ENCODE measurements around the gene TMEM179.

Gene TMEM179

DNA sequence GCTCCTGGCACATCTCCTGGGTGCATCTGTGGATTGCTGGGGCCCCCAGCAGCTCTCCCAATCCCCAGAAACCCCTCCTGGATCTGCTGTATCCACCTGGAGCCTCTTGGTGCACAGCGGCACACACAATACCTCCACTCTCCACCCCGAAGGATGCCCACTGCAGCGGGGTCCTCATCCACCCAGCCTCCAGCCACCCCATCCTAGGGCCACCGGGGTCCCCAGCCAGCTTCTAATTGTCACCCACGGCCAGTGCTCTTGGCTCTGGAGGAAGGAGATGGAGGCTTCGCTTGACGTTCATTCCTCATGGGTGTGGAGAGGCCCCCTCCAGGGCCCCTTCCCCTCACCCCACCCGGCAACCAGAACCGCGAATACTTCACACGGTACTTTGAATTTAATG lies 31.6 kb upstream of the TMEM179 start:
- no peak for DNase-seq (ENCODE audit: low spot score)
- TF ChIP-seq, protein P1, sequence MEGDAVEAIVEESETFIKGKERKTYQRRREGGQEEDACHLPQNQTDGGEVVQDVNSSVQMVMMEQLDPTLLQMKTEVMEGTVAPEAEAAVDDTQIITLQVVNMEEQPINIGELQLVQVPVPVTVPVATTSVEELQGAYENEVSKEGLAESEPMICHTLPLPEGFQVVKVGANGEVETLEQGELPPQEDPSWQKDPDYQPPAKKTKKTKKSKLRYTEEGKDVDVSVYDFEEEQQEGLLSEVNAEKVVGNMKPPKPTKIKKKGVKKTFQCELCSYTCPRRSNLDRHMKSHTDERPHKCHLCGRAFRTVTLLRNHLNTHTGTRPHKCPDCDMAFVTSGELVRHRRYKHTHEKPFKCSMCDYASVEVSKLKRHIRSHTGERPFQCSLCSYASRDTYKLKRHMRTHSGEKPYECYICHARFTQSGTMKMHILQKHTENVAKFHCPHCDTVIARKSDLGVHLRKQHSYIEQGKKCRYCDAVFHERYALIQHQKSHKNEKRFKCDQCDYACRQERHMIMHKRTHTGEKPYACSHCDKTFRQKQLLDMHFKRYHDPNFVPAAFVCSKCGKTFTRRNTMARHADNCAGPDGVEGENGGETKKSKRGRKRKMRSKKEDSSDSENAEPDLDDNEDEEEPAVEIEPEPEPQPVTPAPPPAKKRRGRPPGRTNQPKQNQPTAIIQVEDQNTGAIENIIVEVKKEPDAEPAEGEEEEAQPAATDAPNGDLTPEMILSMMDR (IDR thresholded peaks at IDR 0.05; ENCODE audit: extremely low read depth, missing control alignments): no peak

DNA sequence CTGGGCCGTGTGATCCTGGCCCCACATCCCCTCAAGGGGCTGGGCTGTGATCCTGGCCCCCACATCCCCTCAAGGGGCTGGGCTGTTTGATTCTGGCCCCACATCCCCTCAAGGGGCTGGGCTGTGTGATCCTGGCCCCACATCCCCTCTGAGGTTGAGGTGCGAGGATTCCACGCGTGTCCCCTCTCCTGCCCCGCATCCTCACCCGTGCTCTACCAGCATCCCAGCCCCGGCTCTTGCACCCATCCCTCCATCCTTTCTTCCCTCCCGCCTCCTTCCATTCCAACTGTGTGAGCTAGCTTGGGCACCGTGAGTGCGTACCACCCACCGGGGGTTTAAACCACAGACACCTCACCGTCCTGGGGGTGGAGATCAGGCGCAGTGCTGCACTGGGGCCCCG lies 31.1 kb upstream of the TMEM179 start:
- TF ChIP-seq, protein P1 (IDR thresholded peaks at IDR 0.05; ENCODE audit: extremely low read depth, missing control alignments): no peak

DNA sequence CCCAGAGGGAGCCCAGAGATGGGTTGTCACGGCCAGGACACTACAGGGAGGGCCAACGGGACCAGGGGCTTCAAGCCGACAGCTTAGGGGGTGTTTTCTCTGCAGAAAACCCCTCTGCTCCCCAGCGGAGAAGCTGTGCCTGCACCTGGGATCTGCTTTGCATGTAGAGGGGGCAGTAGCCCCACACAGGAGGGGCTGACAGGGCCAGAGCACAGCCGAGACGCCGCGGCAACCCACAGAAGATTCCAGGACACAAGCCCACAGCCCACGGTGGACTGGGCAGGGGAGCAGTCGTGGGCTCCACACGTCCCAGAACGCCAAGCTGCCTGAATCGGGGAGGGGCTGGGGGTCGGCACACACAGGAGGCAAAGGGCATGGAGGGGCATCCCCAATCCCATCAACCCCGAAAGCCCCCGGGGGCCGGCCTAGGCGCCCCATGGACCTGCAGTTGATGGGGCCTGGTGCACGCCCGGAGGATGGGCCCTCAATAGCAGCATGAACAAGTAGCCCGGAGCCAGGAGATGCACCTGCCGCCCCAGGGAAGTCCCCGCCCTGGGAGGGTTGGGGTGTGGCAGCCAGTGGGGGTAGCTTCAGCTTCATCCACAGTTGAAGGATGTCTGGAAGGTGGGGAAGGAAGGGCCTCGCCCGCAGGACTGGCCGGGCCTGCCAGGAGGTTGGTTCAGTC lies 30.5 kb upstream of the TMEM179 start:
- TF ChIP-seq, protein P1 (IDR thresholded peaks at IDR 0.05; ENCODE audit: extremely low read depth, missing control alignments): no peak
- no peak for DNase-seq (ENCODE audit: low spot score)

More for the DNA sequence above, 31.1 kb upstream of the TMEM179 start:
- no peak for DNase-seq (ENCODE audit: low spot score)

DNA sequence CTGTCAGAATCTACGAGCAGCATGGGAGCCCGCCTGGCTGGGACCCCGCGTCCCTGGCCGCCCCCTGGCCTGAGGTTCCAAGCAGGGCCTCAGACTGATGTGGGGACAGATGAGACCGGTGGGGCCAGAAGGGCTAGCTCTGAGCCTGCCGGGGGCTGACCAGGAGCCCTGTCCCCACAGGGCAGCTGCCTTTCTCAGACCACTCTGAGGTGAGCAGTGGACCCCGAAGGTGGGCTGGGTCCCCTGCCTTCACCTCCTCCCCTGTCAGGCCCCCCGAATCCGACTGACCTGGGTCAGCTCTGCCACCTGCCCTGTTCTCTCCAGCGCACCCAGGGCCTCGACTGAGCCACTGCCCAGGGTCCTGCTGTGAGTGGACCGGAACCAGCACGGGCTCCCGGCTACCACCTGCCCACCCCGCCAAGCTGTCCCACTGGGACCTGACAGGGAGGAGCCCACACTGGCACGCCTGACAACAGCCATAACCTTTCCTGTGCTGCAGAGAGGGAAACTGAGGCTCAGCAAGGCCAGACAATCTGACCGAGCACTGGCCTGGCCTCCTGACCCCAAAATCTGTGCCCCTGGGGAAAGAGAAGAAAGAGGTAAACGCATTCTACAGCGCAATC lies 29.7 kb upstream of the TMEM179 start:
- DNase-seq (ENCODE audit: low spot score): no peak
- TF ChIP-seq, protein P1 (IDR thresholded peaks at IDR 0.05; ENCODE audit: extremely low read depth, missing control alignments): no peak

DNA sequence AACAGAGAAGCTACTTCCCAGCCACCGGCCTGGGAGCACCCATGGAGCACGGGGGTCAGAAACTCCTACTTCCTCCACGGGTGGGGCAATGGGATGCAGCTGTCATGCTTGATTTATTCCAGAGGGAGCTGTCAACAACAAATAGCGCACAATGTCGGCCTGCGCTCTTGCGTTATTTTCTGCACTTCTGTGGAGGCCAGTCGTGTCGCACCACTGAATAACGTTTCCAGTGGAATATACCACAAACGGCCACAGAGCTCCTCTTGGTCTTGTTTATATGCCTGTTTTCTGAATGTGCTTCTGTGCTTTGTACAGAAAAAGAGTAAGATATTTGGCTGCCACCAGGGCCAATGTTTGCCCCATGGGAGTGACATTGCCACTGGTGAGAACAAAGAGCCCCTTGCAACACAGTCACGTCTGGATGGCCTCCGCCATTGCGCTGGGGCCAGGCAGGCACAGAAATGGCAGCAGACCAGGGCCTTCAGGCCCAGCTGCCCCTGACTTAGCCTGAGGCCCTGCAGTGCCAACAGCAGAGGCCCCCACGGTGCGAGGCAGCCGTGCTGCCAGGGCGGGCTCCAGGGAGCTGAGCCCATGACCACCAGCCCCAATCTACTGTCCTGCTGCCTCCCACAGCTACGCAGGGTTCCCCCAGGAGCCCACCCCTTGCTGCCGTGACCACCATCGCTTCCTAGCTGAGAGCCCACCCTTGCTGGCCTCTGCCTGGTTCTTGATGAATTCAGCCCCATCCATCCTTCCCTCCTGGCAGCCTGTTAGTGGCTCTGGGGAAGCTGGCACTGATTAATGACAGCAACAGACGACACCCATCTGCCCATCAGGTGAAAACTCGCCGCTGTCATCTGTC lies 28.9 kb upstream of the TMEM179 start:
- TF ChIP-seq, protein P1 (IDR thresholded peaks at IDR 0.05; ENCODE audit: extremely low read depth, missing control alignments): no peak
- DNase-seq (ENCODE audit: low spot score): no peak

DNA sequence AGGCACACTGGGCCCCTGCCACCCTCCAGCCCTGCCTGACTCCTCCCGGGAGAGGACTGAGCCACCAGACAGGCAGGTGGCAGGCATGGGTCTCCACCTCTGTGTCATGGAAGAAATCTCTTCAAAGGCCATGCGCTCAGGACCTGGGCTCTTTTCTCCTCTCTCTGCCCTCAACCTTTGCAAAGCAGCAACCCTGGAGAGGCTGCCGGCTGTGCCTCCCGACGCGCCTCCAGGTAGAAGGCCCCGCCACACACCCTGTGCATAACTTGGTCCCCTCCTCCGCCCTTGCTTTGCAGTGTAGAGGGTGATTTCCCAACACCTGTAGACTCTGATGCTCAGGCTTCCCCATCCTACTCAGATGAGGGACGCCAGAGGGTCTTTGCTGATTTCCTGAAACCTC lies 28.2 kb upstream of the TMEM179 start:
- TF ChIP-seq, protein P1 (IDR thresholded peaks at IDR 0.05; ENCODE audit: extremely low read depth, missing control alignments): no peak
- DNase-seq (ENCODE audit: low spot score): no peak

DNA sequence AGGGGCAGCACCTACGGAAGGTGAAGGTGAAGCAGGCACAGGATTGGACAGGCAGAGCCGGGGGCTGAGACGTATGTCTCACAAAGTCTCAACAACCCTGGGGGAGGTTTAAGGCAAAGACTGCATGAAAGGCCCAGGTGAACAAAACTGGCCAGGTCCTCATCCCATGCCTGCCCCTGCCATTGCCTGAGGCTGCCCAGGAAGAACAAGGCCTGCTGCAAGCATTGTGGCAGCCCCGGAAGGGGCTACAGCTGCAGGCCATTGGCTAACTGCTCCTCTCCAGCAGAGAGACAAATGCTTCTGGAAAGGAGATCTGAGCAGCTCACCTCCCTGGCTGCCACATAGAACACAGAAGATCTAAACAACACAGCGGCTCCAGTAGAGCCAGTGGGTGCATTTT lies 20.4 kb upstream of the TMEM179 start:
- no peak for DNase-seq (ENCODE audit: low spot score)
- TF ChIP-seq, protein P1 (IDR thresholded peaks at IDR 0.05; ENCODE audit: extremely low read depth, missing control alignments): no peak

Data from GM20000 (cell line).